ENCODE results near the gene FOLR3. TPM values are rescaled to one million over a fixed set of nuclear protein-coding genes. Genes with fewer than 3 reads are reported as not detected.

The FOLR3 gene
- total RNA-seq, 3 donors from 2014 or later: not detected

Other genes with a start within 250 kb of the FOLR3 start
- gene XNDC1N, start 207.1 kb upstream of the FOLR3 start, total RNA-seq: 10 to 100 TPM; 10.3 to 12.2 (median 10.5) TPM
- 10 to 100 TPM; 38.3 to 46.0 (median 43.0) TPM for gene RNF121, start 206.7 kb upstream of the FOLR3 start, total RNA-seq
- 1 to 10 TPM; 7.9 to 9.8 (median 9.3) TPM for gene IL18BP, start 136.8 kb upstream of the FOLR3 start, total RNA-seq
- 10 to 100 TPM; 80.8 to 90.6 (median 85.3) TPM for gene NUMA1, start 55.2 kb upstream of the FOLR3 start, total RNA-seq
- gene LRRC51, start 54.9 kb upstream of the FOLR3 start, total RNA-seq: 1 to 10 TPM; 3.3 to 7.7 (median 7.3) TPM
- gene LAMTOR1, start 32.4 kb upstream of the FOLR3 start, total RNA-seq: 10 to 100 TPM; 77.6 to 82.1 (median 78.2) TPM
- not detected for gene TOMT, start 29.8 kb upstream of the FOLR3 start, total RNA-seq
- 10 to 100 TPM; 56.2 to 68.9 (median 58.9) TPM for gene ANAPC15, start 23.0 kb upstream of the FOLR3 start, total RNA-seq
- gene FOLR1, start 56.4 kb downstream of the FOLR3 start, total RNA-seq: under 1 TPM in 2 of 3 donors, not detected in 1; 0.20 to 0.24 TPM
- gene FOLR2, start 81.1 kb downstream of the FOLR3 start, total RNA-seq: not detected
- gene INPPL1, start 89.0 kb downstream of the FOLR3 start, total RNA-seq: 10 to 100 TPM; 69.5 to 90.2 (median 79.5) TPM
- not detected for gene PHOX2A, start 108.5 kb downstream of the FOLR3 start, total RNA-seq

Data from activated T-cell treated with anti-CD3 and anti-CD28 coated beads, Interleukin-2, amount 50 U/mL, for 4 hours (primary cell).